GM12872 (cell line): Measurements from ENCODE around the gene MAGEA12.
"Not testable (repeated sequence)": the region's sequence is repeated elsewhere in the genome, so short reads cannot be mapped to it uniquely, and the experiment has no call there.

Experiments used
- CTCF ChIP-seq: IDR thresholded peaks from 3 replicates; pipeline ENCODE4 v1.5.1; 2011; ENCODE audit warnings: low read depth, mild to moderate bottlenecking, low read length, moderate library complexity; ENCODE audit not compliant: insufficient read depth

Gene MAGEA12

GRCh38 chrX:152735860-152736511, 2.4 kb downstream of the MAGEA12 start:
- TF ChIP-seq CTCF, result no peak

- no peak for TF ChIP-seq CTCF
These were observed 5.0 kb downstream of the MAGEA12 start for GRCh38 chrX:152738560-152738959.

- not testable (repeated sequence) for TF ChIP-seq CTCF
These were observed 20.4 kb downstream of the MAGEA12 start, which contains the start of gene MAGEA2 for GRCh38 chrX:152753686-152754650. TSS of gene MAGEA2 (minus strand) at chrX:152753842. CDS start at chrX:152751363, 2,479 bp downstream.

- not testable (repeated sequence) for TF ChIP-seq CTCF
These were observed 25.4 kb downstream of the MAGEA12 start, which contains the start of gene CSAG3 for GRCh38 chrX:152758918-152759317. TSS of gene CSAG3 (plus strand) at chrX:152759218.

- not testable (repeated sequence) for TF ChIP-seq CTCF
These were observed 36.2 kb downstream of the MAGEA12 start, which contains the start of gene MAGEA6 for GRCh38 chrX:152769549-152770289. TSS of gene MAGEA6 (minus strand) at chrX:152769689. CDS start at chrX:152767650, 2,039 bp downstream.
